Activated CD4-positive, CD25-positive, alpha-beta regulatory T cell treated with anti-CD3 and anti-CD28 coated beads, Interleukin-2, amount 50 U/mL, for 72 hours (primary cell): ENCODE results near the gene RTN4RL1.

Experiments used
- DNase-seq: peaks from one replicate; pipeline ENCODE4 v3.0.0; 2021

Gene RTN4RL1

GRCh38 chr17:2044263-2044894, 19.2 kb upstream of the RTN4RL1 start:
- no peak for DNase-seq

GRCh38 chr17:2043785-2044184, 18.7 kb upstream of the RTN4RL1 start:
- no peak for DNase-seq

- no peak for DNase-seq
Observed at GRCh38 chr17:2042933-2043332, 17.8 kb upstream of the RTN4RL1 start.

GRCh38 chr17:2042390-2042847, 17.3 kb upstream of the RTN4RL1 start:
- DNase-seq, result no peak

- DNase-seq, result peak; percentile 96
Observed at GRCh38 chr17:2041561-2042389, 16.6 kb upstream of the RTN4RL1 start, which contains the start of gene OVCA2. OVCA2 (plus strand) TSS chr17:2042022; CDS start chr17:2042048, 26 bp downstream.

GRCh38 chr17:2040942-2041560, 15.9 kb upstream of the RTN4RL1 start:
- no peak for DNase-seq

GRCh38 chr17:2040219-2040827, 15.2 kb upstream of the RTN4RL1 start:
- DNase-seq, result no peak

- DNase-seq, result no peak
Observed at GRCh38 chr17:2037155-2037554, 12.0 kb upstream of the RTN4RL1 start.

GRCh38 chr17:2035541-2036488, 10.7 kb upstream of the RTN4RL1 start:
- DNase-seq, result no peak

- DNase-seq, result no peak
Observed at GRCh38 chr17:2034806-2035540, 9.8 kb upstream of the RTN4RL1 start.

GRCh38 chr17:2034157-2034556, 9.0 kb upstream of the RTN4RL1 start:
- no peak for DNase-seq

- DNase-seq, result no peak
Observed at GRCh38 chr17:2033153-2033552, 8.0 kb upstream of the RTN4RL1 start.

- DNase-seq, result peak; percentile 49
Observed at GRCh38 chr17:2030779-2031163, 5.6 kb upstream of the RTN4RL1 start.

- DNase-seq, result peak; percentile 86
Observed at GRCh38 chr17:2029911-2030778, 5.0 kb upstream of the RTN4RL1 start, which contains the start of gene DPH1. DPH1 (plus strand) TSS chr17:2030153; CDS start chr17:2030170, 17 bp downstream.

- DNase-seq, result no peak
Observed at GRCh38 chr17:2028737-2029136, 3.6 kb upstream of the RTN4RL1 start.

GRCh38 chr17:2028234-2028614, 3.1 kb upstream of the RTN4RL1 start:
- DNase-seq, result no peak

GRCh38 chr17:2027528-2028233, 2.5 kb upstream of the RTN4RL1 start:
- DNase-seq, result no peak

GRCh38 chr17:2025622-2026309, 632 bp upstream of the RTN4RL1 start:
- no peak for DNase-seq
